NCI-H2107 treated with DMSO at 0.1 percent for 48 hours (cell line): Measurements from ENCODE around the gene DES.

Experiments used
- DNase-seq: peaks from one replicate; lab custom pipeline; 2025; ENCODE audit not compliant: unreplicated experiment; lab: John Stamatoyannopoulos, UW

DES gene

DNA sequence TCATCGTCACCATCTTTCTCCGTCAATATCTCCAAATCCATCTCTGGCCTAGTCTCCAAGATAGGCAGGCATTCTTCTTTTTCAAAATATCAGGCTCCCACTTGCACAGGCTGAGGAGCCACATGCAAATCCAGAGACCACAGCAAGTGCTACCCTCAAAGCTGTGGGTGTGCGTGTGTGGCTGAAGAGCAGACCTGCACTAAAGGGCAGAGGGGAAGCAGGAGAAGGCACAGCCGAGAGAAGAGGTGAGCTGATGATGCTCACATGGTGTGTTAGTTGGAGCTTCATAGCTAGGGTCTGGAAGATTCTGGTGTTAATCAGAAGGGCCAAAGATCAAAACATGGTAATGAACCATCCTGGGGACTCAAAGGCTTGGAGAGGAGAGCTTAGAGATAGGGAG is 20.3 kb downstream of the DES start:
- DNase-seq = no peak

- no peak for DNase-seq
Observed at GRCh38 chr2:219439506-219439905, 21.3 kb downstream of the DES start.

DNA sequence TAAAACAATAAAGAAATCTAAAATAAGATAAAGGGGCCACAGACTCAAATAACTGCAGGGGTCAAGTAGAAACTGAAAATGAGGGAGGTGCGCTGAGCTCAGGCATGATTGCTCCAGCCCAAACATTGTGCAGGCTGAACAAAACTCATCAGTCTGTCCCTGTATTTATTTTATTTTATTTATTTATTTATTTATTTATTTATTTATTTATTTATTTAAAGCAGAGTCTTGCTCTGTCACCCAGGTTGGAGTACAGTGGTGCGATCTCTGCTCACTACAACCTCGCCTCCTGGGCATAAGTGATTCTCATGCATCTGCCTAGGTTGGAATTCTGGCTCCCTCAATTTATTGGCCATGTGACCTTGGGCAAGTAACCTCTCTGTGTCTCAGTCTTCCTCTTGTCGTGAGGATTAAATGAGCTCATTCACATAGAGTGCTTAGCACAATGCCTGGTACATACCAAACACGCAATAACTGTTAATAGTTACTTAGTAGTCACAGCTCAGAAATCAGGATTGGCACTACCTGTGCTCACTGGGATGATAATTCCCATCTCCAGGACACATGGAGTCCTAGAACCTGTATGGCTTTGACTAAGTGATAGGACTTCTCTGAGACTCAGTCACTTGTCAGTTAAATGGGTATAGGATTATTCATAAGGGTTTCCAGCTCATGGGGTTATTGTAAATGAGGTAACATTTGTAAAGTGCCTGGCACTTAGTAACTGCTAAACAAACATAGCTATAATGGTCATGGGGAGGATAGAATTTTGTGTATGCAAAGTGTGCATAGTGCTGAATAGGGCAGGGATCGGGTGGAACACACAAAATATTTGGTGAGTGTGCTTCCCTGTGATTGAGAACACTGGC is 22.4 kb downstream of the DES start:
- no peak for DNase-seq

- DNase-seq = no peak
Observed at GRCh38 chr2:219441451-219442255, 23.5 kb downstream of the DES start.

GRCh38 chr2:219442256-219443015 is 24.3 kb downstream of the DES start:
- no peak for DNase-seq

GRCh38 chr2:219443016-219443696 is 25.0 kb downstream of the DES start:
- DNase-seq = no peak

GRCh38 chr2:219443697-219444023 is 25.5 kb downstream of the DES start:
- no peak for DNase-seq

- DNase-seq = no peak
Observed at GRCh38 chr2:219444566-219445091, 26.5 kb downstream of the DES start.

DNA sequence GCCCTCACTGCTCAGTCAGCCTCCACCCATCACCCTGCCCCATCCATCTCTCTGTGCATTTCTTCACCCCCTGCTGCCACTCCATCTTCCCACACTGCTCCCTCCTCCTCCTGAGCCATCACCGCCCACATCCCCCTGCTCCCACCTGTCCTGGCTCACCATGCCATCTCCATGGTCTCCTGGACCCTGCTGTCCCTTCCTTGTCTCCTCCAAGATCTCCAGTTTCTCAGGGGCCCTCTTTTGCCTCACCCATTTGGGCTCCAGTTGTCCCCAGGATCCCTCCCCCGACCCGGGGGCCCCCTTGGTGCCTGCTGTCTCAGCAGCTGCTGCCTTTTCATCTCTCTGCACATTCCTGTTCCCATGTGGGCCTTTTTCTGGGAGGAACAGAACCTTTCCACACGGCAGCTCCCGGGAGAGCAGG is 27.1 kb downstream of the DES start:
- no peak for DNase-seq

GRCh38 chr2:219446101-219446504 is 27.9 kb downstream of the DES start:
- DNase-seq = no peak

DNA sequence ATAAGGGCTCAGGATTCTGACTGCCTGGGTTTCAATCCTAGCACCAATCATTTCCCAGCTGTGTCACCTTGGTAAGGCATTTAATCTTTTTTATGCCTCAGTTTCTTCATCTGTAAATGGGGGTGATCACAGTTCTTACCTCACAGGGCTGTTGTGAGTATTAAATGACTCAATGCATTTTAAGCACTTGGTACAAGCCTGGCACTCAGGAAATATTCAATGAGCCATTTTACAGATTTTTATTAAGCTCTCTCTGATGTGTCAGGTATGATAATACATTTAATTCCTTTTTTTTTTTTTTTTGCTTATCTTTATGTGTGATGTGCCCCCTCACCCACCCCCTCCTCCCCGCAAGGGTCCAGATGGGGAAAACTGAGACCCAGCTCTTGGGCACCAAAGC is 28.5 kb downstream of the DES start:
- no peak for DNase-seq

DNA sequence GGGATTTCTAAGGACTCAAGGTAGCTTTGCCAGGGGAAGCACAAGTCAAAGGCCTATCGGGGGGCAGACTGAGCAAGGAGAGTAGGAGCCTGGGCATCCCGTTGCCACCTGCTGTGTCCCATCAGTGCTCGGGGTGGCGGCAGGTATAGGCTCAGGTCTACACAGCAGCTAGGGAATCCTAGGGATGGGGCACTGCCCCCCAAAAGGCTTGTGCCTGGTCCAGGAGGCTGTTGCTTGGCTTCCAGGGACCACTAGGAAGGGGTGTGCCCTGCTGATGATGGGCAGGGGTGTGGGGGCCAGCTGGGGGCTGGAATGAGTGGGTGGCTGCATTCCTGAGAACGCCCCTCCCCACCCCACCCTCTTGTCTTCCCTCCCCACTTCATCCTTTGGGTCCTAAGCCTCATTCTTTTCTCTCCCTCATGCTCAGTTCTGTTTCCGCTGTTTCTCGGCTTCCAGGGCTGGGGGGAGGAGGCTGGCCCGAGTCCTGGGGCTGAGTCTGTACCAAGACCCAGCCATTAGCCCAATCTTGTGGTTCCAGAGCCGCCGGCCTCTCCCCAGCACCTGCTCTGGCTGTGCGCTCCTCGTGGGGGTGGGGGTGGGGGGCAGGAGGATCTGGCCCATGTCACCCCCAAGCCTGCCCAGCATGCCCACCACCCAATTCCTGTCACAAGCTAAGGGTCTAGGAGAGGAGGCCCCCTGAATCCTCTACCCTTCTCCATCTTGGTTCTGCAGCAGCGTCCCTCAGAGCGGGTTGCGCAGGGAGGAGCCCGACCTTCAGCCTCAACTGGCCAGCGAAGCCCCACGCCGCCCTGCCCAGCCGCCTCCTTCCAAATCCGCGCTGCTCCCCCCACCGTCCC is 29.3 kb downstream of the DES start:
- no peak for DNase-seq

DNA sequence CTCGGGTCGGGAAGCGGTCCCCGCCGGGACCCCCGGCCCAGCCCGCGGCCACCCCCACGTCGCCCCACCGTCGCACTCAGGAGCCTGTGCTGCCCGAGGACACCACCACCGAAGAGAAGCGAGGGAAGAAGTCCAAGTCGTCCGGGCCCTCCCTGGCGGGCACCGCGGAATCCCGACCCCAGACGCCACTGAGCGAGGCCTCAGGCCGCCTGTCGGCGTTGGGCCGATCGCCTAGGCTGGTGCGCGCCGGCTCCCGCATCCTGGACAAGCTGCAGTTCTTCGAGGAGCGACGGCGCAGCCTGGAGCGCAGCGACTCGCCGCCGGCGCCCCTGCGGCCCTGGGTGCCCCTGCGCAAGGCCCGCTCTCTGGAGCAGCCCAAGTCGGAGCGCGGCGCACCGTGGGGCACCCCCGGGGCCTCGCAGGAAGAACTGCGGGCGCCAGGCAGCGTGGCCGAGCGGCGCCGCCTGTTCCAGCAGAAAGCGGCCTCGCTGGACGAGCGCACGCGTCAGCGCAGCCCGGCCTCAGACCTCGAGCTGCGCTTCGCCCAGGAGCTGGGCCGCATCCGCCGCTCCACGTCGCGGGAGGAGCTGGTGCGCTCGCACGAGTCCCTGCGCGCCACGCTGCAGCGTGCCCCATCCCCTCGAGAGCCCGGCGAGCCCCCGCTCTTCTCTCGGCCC is 30.1 kb downstream of the DES start:
- DNase-seq = no peak

- DNase-seq = no peak
Observed at GRCh38 chr2:219448776-219449341, 30.7 kb downstream of the DES start.

DNA sequence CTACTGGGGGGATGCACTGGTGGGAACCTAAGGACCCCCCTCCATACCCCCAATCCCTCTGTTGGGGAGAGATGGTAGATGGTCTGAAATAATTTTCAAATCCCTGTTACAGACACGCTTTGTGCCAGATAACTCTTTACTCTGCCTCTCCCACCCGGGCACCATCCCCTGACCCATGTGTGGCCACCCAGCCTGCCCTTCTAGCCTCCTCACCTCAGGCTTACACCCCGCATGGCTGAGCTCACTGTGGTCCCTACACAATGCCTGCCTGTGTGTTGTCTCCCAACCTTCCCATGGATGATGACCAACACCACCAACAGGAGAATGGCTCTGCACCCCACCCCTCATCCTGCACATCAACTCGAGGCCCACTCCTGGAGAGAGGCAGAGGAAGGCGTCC is 31.4 kb downstream of the DES start:
- DNase-seq = no peak

- no peak for DNase-seq
Observed at GRCh38 chr2:219451661-219452360, 33.6 kb downstream of the DES start.

GRCh38 chr2:219452361-219453317 is 34.5 kb downstream of the DES start:
- DNase-seq = no peak
